SK-N-SH treated with all-trans-retinoic acid at 6 μM for 48 hours (cell line): ENCODE results near the gene SMARCC2.
A peak's percentile ranks its signal among the peaks of the same experiment; 100 is the strongest.

ENCODE experiments used
- ATAC-seq: fragments of 200-7000 bp; cut with Tn5 transposase; 3 replicates; pipeline ENCODE4 v1.9.1; 2020; ENCODE audit warnings: mild to moderate bottlenecking, moderate library complexity
- CSDC2 ChIP-seq: fragments of 250-450 bp; sonication (Bioruptor Pico); IDR thresholded peaks from 2 replicates; pipeline ENCODE4 v1.5.0; 2020; ENCODE audit warnings: mild to moderate bottlenecking, moderate library complexity
- ESRRG ChIP-seq: fragments of 250-450 bp; sonication (Bioruptor Pico); IDR thresholded peaks from 2 replicates; pipeline ENCODE4 v1.6.1; 2021; ENCODE audit warnings: mild to moderate bottlenecking
- ISL1 ChIP-seq: fragments of 250-450 bp; sonication (Bioruptor Pico); IDR thresholded peaks from 2 replicates; pipeline ENCODE4 v2.1.2; 2022; ENCODE audit warnings: mild to moderate bottlenecking, moderate library complexity
- OSR1 ChIP-seq: fragments of 250-450 bp; sonication (Bioruptor Pico); IDR thresholded peaks from 2 replicates; pipeline ENCODE4 v1.8.0; 2022; ENCODE audit warnings: moderate library complexity, mild to moderate bottlenecking, inconsistent platforms
- PPARA ChIP-seq: fragments of 250-450 bp; sonication (Bioruptor Pico); IDR thresholded peaks from 2 replicates; pipeline ENCODE4 v1.5.0; 2020; ENCODE audit warnings: mild to moderate bottlenecking, borderline replicate concordance
- RARB ChIP-seq: fragments of 250-450 bp; sonication (Bioruptor Pico); IDR thresholded peaks from 2 replicates; pipeline ENCODE4 v1.8.0; 2021; ENCODE audit warnings: mild to moderate bottlenecking, moderate library complexity
- SNAI2 ChIP-seq: fragments of 250-450 bp; sonication (Bioruptor Pico); IDR thresholded peaks from 2 replicates; pipeline ENCODE4 v1.5.0; 2020; ENCODE audit warnings: mild to moderate bottlenecking, moderate library complexity
- TCF4 ChIP-seq: fragments of 250-450 bp; sonication (Bioruptor Pico); IDR thresholded peaks from 2 replicates; pipeline ENCODE4 v1.8.0; 2021; ENCODE audit warnings: mild to moderate bottlenecking, moderate library complexity, borderline replicate concordance
- TOX ChIP-seq: fragments of 250-450 bp; sonication (Bioruptor Pico); IDR thresholded peaks from 2 replicates; pipeline ENCODE4 v1.8.0; 2021; ENCODE audit warnings: mild to moderate bottlenecking, moderate library complexity, borderline replicate concordance
- ZC3H10 ChIP-seq: fragments of 250-450 bp; sonication (Bioruptor Pico); IDR thresholded peaks from 2 replicates; pipeline ENCODE4 v1.5.1; 2021; ENCODE audit warnings: mild to moderate bottlenecking, moderate library complexity
- ZFP3 ChIP-seq: fragments of 250-450 bp; sonication (Bioruptor Pico); IDR thresholded peaks from 2 replicates; pipeline ENCODE4 v1.5.0; 2020; ENCODE audit warnings: mild to moderate bottlenecking, moderate library complexity
- ZFP30 ChIP-seq: fragments of 450-650 bp; formaldehyde crosslinking; IDR thresholded peaks from 2 replicates; pipeline ENCODE4 v1.5.0; 2022; ENCODE audit warnings: mild to moderate bottlenecking, moderate library complexity
- ZNF565 ChIP-seq: fragments of 450-650 bp; formaldehyde crosslinking; conservative IDR thresholded peaks from 2 replicates; pipeline ENCODE4 v1.5.0; 2020; ENCODE audit warnings: low read depth, mild to moderate bottlenecking, moderate library complexity
- ZNF70 ChIP-seq: fragments of 450-650 bp; formaldehyde crosslinking; IDR thresholded peaks from 2 replicates; pipeline ENCODE4 v1.5.0; 2020; ENCODE audit warnings: mild to moderate bottlenecking, moderate library complexity
- ZNF8 ChIP-seq: fragments of 450-650 bp; formaldehyde crosslinking; IDR thresholded peaks from 2 replicates; pipeline ENCODE4 v1.5.0; 2020; ENCODE audit warnings: mild to moderate bottlenecking, moderate library complexity
- TF ChIP-seq, protein P1 (sequence below): fragments of 250-450 bp; sonication (Bioruptor Pico); IDR thresholded peaks from 2 replicates; pipeline ENCODE4 v1.5.0; 2020; ENCODE audit warnings: mild to moderate bottlenecking, moderate library complexity
- TF ChIP-seq, protein P2 (sequence below): fragments of 250-450 bp; sonication (Bioruptor Pico); IDR thresholded peaks from 2 replicates; pipeline ENCODE4 v1.5.1; 2020; ENCODE audit warnings: low read depth, mild to moderate bottlenecking, moderate library complexity
- TF ChIP-seq, protein P3 (sequence below): fragments of 250-450 bp; sonication (Bioruptor Pico); IDR thresholded peaks from 2 replicates; pipeline ENCODE4 v1.5.1; 2021; ENCODE audit warnings: mild to moderate bottlenecking, moderate library complexity
- TF ChIP-seq, protein P4 (sequence below): fragments of 250-450 bp; sonication (Bioruptor Pico); IDR thresholded peaks from 2 replicates; pipeline ENCODE4 v1.8.0; 2021; ENCODE audit warnings: low read depth, mild to moderate bottlenecking, moderate library complexity, borderline replicate concordance
- TF ChIP-seq, protein P5 (sequence below): fragments of 250-450 bp; sonication (Bioruptor Pico); IDR thresholded peaks from 2 replicates; pipeline ENCODE4 v1.8.0; 2020; ENCODE audit warnings: mild to moderate bottlenecking, moderate library complexity, borderline replicate concordance

Gene SMARCC2

DNA sequence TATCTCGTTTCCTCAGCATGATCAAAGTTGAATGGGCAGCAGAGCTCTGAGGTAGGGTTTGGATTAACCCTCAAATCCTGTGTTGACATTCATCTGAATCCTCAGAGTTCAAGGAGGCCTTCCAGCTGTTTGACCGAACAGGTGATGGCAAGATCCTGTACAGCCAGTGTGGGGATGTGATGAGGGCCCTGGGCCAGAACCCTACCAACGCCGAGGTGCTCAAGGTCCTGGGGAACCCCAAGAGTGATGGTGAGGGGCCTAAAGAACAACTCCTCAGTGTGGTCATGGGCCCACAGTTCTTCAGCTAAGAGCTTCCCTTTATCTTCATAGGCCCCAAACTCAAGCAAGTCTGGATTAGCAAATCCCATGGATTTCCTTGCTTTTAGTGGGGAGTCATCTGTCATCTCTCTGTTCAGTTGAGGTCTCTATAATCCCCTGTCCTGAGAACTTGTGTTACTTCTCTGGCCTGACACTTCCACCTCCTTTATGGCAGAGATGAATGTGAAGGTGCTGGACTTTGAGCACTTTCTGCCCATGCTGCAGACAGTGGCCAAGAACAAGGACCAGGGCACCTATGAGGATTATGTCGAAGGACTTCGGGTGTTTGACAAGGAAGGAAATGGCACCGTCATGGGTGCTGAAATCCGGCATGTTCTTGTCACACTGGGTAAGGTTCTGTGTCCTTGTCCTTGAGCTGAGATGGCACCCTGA is 29.6 kb downstream of the SMARCC2 start:
- no peak for ATAC-seq
- no peak for TF ChIP-seq CSDC2 (CRISPR knock-in tag)
- TF ChIP-seq, protein P1, sequence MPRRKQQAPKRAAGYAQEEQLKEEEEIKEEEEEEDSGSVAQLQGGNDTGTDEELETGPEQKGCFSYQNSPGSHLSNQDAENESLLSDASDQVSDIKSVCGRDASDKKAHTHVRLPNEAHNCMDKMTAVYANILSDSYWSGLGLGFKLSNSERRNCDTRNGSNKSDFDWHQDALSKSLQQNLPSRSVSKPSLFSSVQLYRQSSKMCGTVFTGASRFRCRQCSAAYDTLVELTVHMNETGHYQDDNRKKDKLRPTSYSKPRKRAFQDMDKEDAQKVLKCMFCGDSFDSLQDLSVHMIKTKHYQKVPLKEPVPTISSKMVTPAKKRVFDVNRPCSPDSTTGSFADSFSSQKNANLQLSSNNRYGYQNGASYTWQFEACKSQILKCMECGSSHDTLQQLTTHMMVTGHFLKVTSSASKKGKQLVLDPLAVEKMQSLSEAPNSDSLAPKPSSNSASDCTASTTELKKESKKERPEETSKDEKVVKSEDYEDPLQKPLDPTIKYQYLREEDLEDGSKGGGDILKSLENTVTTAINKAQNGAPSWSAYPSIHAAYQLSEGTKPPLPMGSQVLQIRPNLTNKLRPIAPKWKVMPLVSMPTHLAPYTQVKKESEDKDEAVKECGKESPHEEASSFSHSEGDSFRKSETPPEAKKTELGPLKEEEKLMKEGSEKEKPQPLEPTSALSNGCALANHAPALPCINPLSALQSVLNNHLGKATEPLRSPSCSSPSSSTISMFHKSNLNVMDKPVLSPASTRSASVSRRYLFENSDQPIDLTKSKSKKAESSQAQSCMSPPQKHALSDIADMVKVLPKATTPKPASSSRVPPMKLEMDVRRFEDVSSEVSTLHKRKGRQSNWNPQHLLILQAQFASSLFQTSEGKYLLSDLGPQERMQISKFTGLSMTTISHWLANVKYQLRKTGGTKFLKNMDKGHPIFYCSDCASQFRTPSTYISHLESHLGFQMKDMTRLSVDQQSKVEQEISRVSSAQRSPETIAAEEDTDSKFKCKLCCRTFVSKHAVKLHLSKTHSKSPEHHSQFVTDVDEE (CRISPR knock-in tag): no peak
- no peak for TF ChIP-seq ZNF8 (CRISPR knock-in tag)
- TF ChIP-seq TCF4 (CRISPR knock-in tag): no peak
- TF ChIP-seq, all 23 proteins: peak for 0

DNA sequence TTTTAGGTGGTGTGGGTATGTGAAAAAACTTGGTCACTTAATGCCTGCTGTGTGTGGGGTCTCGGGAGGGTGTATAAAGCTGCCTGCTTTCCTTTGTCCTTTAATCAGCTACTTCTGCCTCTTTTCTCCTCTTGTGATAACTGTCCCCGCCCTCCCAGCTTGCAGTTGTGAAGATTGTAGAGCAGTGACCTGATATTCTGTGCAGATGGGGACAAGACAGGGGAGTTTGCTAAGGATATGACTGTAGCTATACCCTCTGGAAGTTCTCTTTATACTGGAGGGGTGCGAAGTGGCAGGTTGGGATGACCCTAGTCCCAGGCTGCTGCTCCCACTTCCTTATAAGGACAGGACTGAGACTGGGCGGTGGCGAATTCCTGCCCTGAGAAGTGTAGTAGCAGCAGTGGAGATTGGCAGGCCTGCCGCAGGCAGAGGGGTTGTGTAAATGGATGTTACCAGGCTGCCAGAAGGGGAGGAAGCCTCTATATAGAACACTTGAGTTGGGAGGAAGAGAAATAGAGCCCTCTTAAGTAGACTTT is 30.3 kb downstream of the SMARCC2 start:
- TF ChIP-seq SNAI2: no peak
- no peak for TF ChIP-seq ZNF70
- TF ChIP-seq ZNF8 (CRISPR knock-in tag): no peak
- no peak for TF ChIP-seq ESRRG (CRISPR knock-in tag)
- TF ChIP-seq ZFP30 (CRISPR knock-in tag): no peak
- TF ChIP-seq, protein P2, sequence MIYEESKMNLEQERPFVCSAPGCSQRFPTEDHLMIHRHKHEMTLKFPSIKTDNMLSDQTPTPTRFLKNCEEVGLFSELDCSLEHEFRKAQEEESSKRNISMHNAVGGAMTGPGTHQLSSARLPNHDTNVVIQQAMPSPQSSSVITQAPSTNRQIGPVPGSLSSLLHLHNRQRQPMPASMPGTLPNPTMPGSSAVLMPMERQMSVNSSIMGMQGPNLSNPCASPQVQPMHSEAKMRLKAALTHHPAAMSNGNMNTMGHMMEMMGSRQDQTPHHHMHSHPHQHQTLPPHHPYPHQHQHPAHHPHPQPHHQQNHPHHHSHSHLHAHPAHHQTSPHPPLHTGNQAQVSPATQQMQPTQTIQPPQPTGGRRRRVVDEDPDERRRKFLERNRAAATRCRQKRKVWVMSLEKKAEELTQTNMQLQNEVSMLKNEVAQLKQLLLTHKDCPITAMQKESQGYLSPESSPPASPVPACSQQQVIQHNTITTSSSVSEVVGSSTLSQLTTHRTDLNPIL (CRISPR knock-in tag): no peak
- no peak for TF ChIP-seq OSR1
- no peak for TF ChIP-seq ISL1 (CRISPR knock-in tag)
- no peak for TF ChIP-seq ZNF565 (CRISPR knock-in tag)
- TF ChIP-seq RARB: no peak
- ATAC-seq: peak; percentile 57

DNA sequence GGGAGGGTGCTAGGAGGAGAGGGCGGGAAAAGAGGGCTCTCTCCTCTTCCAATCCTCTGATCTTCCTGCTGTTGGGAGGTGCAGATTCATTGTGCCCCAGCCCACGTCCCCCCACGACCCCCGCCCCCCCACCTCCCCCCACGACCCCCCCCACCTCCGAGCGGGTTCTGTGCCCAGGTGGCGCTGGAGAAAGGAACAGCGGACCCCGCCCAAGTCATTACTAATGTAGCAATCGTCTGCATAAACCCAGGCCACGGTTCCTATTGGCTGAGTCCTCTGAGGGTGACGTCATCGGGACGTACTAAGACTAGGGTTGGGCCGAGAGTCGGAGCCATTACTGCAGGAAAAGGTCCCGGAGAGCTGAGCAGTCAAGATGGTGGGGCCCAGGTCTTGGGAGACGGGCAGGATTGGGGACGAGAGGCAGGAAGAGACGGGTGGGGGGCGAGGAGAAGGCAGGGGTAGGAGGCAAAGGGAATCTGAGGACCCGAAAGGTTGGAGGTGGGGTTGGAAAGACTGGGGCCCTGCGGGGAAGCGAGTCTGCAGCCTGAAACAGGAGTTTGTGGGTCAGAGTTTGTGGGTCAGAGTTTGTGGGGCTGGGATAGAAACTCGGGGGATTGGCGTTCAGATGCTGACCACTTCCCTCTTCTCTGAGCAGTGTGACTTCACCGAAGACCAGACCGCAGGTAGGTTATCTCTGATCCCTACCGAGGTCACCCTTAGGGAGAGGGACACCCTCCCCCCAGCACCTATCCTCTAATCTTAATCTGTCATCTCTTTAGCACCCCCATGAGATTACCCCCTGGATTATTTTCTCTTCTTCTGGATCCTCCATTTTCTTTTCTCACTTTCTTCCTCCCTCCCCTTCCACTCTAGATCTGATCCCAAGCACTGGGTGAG is 31.0 kb downstream of the SMARCC2 start, which contains the start of gene MYL6:
Gene MYL6 (plus strand): TSS at position 331 of the 897 bp plus-strand sequence. CDS start 43 bp downstream, at position 374.
- ATAC-seq: peak; percentile 86
- peak; percentile 84 for TF ChIP-seq ESRRG (CRISPR knock-in tag)
- peak; percentile 89; the same call in 1 of the 2 replicates for TF ChIP-seq SNAI2
- no peak for TF ChIP-seq ISL1 (CRISPR knock-in tag)
- TF ChIP-seq, protein P3, sequence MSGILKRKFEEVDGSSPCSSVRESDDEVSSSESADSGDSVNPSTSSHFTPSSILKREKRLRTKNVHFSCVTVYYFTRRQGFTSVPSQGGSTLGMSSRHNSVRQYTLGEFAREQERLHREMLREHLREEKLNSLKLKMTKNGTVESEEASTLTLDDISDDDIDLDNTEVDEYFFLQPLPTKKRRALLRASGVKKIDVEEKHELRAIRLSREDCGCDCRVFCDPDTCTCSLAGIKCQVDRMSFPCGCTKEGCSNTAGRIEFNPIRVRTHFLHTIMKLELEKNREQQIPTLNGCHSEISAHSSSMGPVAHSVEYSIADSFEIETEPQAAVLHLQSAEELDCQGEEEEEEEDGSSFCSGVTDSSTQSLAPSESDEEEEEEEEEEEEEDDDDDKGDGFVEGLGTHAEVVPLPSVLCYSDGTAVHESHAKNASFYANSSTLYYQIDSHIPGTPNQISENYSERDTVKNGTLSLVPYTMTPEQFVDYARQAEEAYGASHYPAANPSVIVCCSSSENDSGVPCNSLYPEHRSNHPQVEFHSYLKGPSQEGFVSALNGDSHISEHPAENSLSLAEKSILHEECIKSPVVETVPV (CRISPR knock-in tag): peak; percentile 75; the same call in 1 of the 2 replicates
- TF ChIP-seq OSR1: no peak
- TF ChIP-seq ZFP3 (CRISPR knock-in tag): peak; percentile 58; the same call in 1 of the 2 replicates
- TF ChIP-seq RARB: peak; percentile 92
- TF ChIP-seq ZNF8 (CRISPR knock-in tag): peak; percentile 6; the same call in 1 of the 2 replicates
- TF ChIP-seq, protein P4, sequence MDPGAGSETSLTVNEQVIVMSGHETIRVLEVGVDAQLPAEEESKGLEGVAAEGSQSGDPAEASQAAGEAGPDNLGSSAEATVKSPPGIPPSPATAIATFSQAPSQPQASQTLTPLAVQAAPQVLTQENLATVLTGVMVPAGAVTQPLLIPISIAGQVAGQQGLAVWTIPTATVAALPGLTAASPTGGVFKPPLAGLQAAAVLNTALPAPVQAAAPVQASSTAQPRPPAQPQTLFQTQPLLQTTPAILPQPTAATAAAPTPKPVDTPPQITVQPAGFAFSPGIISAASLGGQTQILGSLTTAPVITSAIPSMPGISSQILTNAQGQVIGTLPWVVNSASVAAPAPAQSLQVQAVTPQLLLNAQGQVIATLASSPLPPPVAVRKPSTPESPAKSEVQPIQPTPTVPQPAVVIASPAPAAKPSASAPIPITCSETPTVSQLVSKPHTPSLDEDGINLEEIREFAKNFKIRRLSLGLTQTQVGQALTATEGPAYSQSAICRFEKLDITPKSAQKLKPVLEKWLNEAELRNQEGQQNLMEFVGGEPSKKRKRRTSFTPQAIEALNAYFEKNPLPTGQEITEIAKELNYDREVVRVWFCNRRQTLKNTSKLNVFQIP: no peak
- TF ChIP-seq TOX (CRISPR knock-in tag): peak; percentile 86
- peak; percentile 93 for TF ChIP-seq CSDC2 (CRISPR knock-in tag)
- TF ChIP-seq ZNF565 (CRISPR knock-in tag): no peak; the same call in 1 of the 2 replicates
- 0 out of 2 replicates have a peak, but pooled peaks have one; percentile 60 for TF ChIP-seq ZC3H10 (CRISPR knock-in tag)
- TF ChIP-seq, protein P2 (CRISPR knock-in tag): peak; percentile 95
- peak; percentile 90 for TF ChIP-seq PPARA (CRISPR knock-in tag)
- TF ChIP-seq, protein P5, sequence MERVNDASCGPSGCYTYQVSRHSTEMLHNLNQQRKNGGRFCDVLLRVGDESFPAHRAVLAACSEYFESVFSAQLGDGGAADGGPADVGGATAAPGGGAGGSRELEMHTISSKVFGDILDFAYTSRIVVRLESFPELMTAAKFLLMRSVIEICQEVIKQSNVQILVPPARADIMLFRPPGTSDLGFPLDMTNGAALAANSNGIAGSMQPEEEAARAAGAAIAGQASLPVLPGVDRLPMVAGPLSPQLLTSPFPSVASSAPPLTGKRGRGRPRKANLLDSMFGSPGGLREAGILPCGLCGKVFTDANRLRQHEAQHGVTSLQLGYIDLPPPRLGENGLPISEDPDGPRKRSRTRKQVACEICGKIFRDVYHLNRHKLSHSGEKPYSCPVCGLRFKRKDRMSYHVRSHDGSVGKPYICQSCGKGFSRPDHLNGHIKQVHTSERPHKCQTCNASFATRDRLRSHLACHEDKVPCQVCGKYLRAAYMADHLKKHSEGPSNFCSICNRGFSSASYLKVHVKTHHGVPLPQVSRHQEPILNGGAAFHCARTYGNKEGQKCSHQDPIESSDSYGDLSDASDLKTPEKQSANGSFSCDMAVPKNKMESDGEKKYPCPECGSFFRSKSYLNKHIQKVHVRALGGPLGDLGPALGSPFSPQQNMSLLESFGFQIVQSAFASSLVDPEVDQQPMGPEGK (CRISPR knock-in tag): no peak
- no peak for TF ChIP-seq TCF4 (CRISPR knock-in tag)
- TF ChIP-seq, protein P1 (CRISPR knock-in tag): peak; percentile 74
- TF ChIP-seq ZNF70: 0 out of 2 replicates have a peak, but pooled peaks have one; percentile 39
